ENCODE data around the gene EREG. TPM values are rescaled to one million over a fixed set of nuclear protein-coding genes. Genes with fewer than 3 reads are reported as not detected.

Gene EREG
- total RNA-seq, 1 donor from 2014 or later: 1.3 TPM

GRCh38 chr4:74318276-74318675 lies 46.7 kb upstream of the EREG start:
- no peak overlapping the region for H3K4me3 Mint-ChIP-seq (ENCODE audit: unreplicated experiment)
- no peak for TF ChIP-seq CTCF (IDR thresholded peaks at IDR 0.05)
- peaks cover 10% of the 10 kb centered on the region for H3K27me3 Mint-ChIP-seq (ENCODE audit: unreplicated experiment)
- H3K4me1 Mint-ChIP-seq (ENCODE audit: unreplicated experiment): peaks cover 10% of the 10 kb centered on the region
- no peak overlapping the region for H3K27ac Mint-ChIP-seq (ENCODE audit: unreplicated experiment)
- DNase-seq (ENCODE audit: extremely low spot score, unreplicated experiment): no peak
- H3K9me3 Mint-ChIP-seq (ENCODE audit: unreplicated experiment): no peaks in the 10 kb centered on the region
- no peaks in the 10 kb centered on the region for H3K36me3 Mint-ChIP-seq (ENCODE audit: unreplicated experiment)

- DNase-seq (ENCODE audit: extremely low spot score, unreplicated experiment): no peak
- peaks cover 10% of the 10 kb centered on the region for H3K4me1 Mint-ChIP-seq (ENCODE audit: unreplicated experiment)
Observed at GRCh38 chr4:74319470-74319869, 45.5 kb upstream of the EREG start.

GRCh38 chr4:74320559-74321118 lies 44.3 kb upstream of the EREG start:
- no peaks in the 10 kb centered on the region for H3K36me3 Mint-ChIP-seq (ENCODE audit: unreplicated experiment)
- TF ChIP-seq CTCF (IDR thresholded peaks at IDR 0.05): peak; percentile 74
- H3K9me3 Mint-ChIP-seq (ENCODE audit: unreplicated experiment): no peaks in the 10 kb centered on the region
- peaks cover 10% of the 10 kb centered on the region for H3K4me1 Mint-ChIP-seq (ENCODE audit: unreplicated experiment)
- H3K27me3 Mint-ChIP-seq (ENCODE audit: unreplicated experiment): peaks cover 18% of the 10 kb centered on the region
- no peak overlapping the region for H3K4me3 Mint-ChIP-seq (ENCODE audit: unreplicated experiment)
- H3K27ac Mint-ChIP-seq (ENCODE audit: unreplicated experiment): no peak overlapping the region
- DNase-seq (ENCODE audit: extremely low spot score, unreplicated experiment): no peak

More at GRCh38 chr4:74319470-74319869, 45.5 kb upstream of the EREG start:
- H3K9me3 Mint-ChIP-seq (ENCODE audit: unreplicated experiment): no peaks in the 10 kb centered on the region
- no peak overlapping the region for H3K4me3 Mint-ChIP-seq (ENCODE audit: unreplicated experiment)
- peaks cover 17% of the 10 kb centered on the region for H3K27me3 Mint-ChIP-seq (ENCODE audit: unreplicated experiment)
- no peaks in the 10 kb centered on the region for H3K36me3 Mint-ChIP-seq (ENCODE audit: unreplicated experiment)
- no peak for TF ChIP-seq CTCF (IDR thresholded peaks at IDR 0.05)
- no peak overlapping the region for H3K27ac Mint-ChIP-seq (ENCODE audit: unreplicated experiment)

- no peak for TF ChIP-seq CTCF (IDR thresholded peaks at IDR 0.05)
- Mint-ChIP-seq H3K4me3 (ENCODE audit: unreplicated experiment) (no peak overlapping the region), H3K36me3 (ENCODE audit: unreplicated experiment) (no peaks in the 10 kb centered on the region), H3K9me3 (ENCODE audit: unreplicated experiment) (no peaks in the 10 kb centered on the region), H3K4me1 (ENCODE audit: unreplicated experiment) (peaks cover 6% of the 10 kb centered on the region), H3K27ac (ENCODE audit: unreplicated experiment) (no peak overlapping the region), H3K27me3 (ENCODE audit: unreplicated experiment) (peaks cover 18% of the 10 kb centered on the region)
- no peak for DNase-seq (ENCODE audit: extremely low spot score, unreplicated experiment)
Observed at GRCh38 chr4:74322301-74322700, 42.6 kb upstream of the EREG start.

- H3K4me1 Mint-ChIP-seq (ENCODE audit: unreplicated experiment): peaks cover 20% of the 10 kb centered on the region
- TF ChIP-seq CTCF (IDR thresholded peaks at IDR 0.05): no peak
- peaks cover 18% of the 10 kb centered on the region for H3K27me3 Mint-ChIP-seq (ENCODE audit: unreplicated experiment)
- no peak overlapping the region for H3K27ac Mint-ChIP-seq (ENCODE audit: unreplicated experiment)
- no peak overlapping the region for H3K4me3 Mint-ChIP-seq (ENCODE audit: unreplicated experiment)
- H3K36me3 Mint-ChIP-seq (ENCODE audit: unreplicated experiment): no peaks in the 10 kb centered on the region
- no peak for DNase-seq (ENCODE audit: extremely low spot score, unreplicated experiment)
- peaks cover under 1% of the 10 kb centered on the region for H3K9me3 Mint-ChIP-seq (ENCODE audit: unreplicated experiment)
Observed at GRCh38 chr4:74323663-74324062, 41.3 kb upstream of the EREG start.

Measured in osteocyte (in vitro differentiated cells).